K562 (cell line): ENCODE data around the gene RBKS. TPM values are rescaled to one million over a fixed set of nuclear protein-coding genes. Genes with fewer than 3 reads are reported as not detected.

Experiments
- ATAC-seq: fragments of 200-7000 bp; cut with Tn5 transposase; 3 replicates; pipeline ENCODE4 v1.9.1; 2020; ENCODE audit warnings: moderate library complexity
- BruUV-seq: library from RNA; stranded (reverse); fragments of 400-500 nt; replicated peaks from 2 replicates; lab custom pipeline; 2021; lab: Mats Ljungman, UMichigan
- CTCF ChIA-PET: fragments of 300-600 bp; formaldehyde crosslinking; extraction: SDS; loops from one replicate; lab custom pipeline; 2021; ENCODE audit warnings: low intra/inter-chr PET ratio; lab: Yijun Ruan, JAX
- POLR2A ChIA-PET: fragments of 300-600, 350-650 bp; sonication (Branson Sonifier 250); formaldehyde crosslinking; extraction: SDS; loops from one replicate; lab custom pipeline; 2021; ENCODE audit warnings: antibody characterized with exemption, inconsistent platforms; lab: Yijun Ruan, JAX
- DNase-seq, 4 experiments: peaks; one replicate each; pipeline versions ENCODE4 v3.0.0 to v3.0.0-alpha.2; 2011 to 2018; ENCODE audit warnings: low spot score in 3 of 4, mixed read lengths in 3 of 4; ENCODE audit errors: extremely low read depth in 1 of 4
- FAIRE-seq: peaks from 2 replicates; lab custom pipeline; 2011; peaks lifted over from hg19 to GRCh38; lab: Jason Lieb, UNC
- H2AFZ ChIP-seq: 2 replicates; pipeline ENCODE4 v1.6.0; 2011; ENCODE audit warnings: low read depth, low read length, control low read depth, inconsistent platforms
- H3K27ac ChIP-seq: fragments of 200-600 bp; 3 replicates; pipeline ENCODE4 v1.8.0; 2011; ENCODE audit warnings: low read depth, mild to moderate bottlenecking, control low read depth, inconsistent platforms, low read length, moderate library complexity, mixed read lengths; ENCODE audit errors: extremely low read depth
- H3K27me3 ChIP-seq, 2 experiments: fragments of 300-600 bp in 1 of 2; 2 replicates in 1 of 2; 3 replicates in 1 of 2; pipeline versions ENCODE4 v1.6.0 to v1.8.0; 2011; ENCODE audit warnings: inconsistent platforms in 2 of 2, low read length in 2 of 2, mild to moderate bottlenecking in 1 of 2, mixed read lengths in 1 of 2, moderate library complexity in 1 of 2; ENCODE audit not compliant: control insufficient read depth in 2 of 2, insufficient read depth in 2 of 2
- H3K36me3 ChIP-seq: fragments of 300-600 bp; 3 replicates; pipeline ENCODE4 v1.8.0; 2011; ENCODE audit warnings: mild to moderate bottlenecking, low read length, inconsistent platforms; ENCODE audit not compliant: control insufficient read depth, insufficient read depth
- H3K4me1 ChIP-seq, 2 experiments: fragments of 200-600 bp in 1 of 2; replicated peaks in 1 of 2; 2 replicates in 1 of 2; 3 replicates in 1 of 2; pipeline versions ENCODE4 v1.5.1 to v1.8.0; 2011; ENCODE audit warnings: inconsistent platforms in 2 of 2, low read length in 2 of 2, mild to moderate bottlenecking in 1 of 2, mixed read lengths in 1 of 2, moderate library complexity in 1 of 2; ENCODE audit not compliant: control insufficient read depth in 2 of 2, insufficient read depth in 2 of 2
- H3K4me2 ChIP-seq: 2 replicates; pipeline ENCODE4 v1.6.1; 2011; ENCODE audit warnings: low read length, control low read depth, inconsistent platforms, mixed read lengths; ENCODE audit not compliant: insufficient read depth
- H3K4me3 ChIP-seq: fragments of 200-600 bp; sonication (generic), shearing (Covaris generic); 2 replicates; pipeline ENCODE4 v1.5.1; 2016; ENCODE audit warnings: control low read depth, inconsistent platforms
- H3K79me2 ChIP-seq: fragments of 200-600 bp; 3 replicates; pipeline ENCODE4 v1.8.0; 2011; ENCODE audit warnings: low read length, inconsistent platforms; ENCODE audit not compliant: control insufficient read depth, insufficient read depth
- H3K9ac ChIP-seq, 2 experiments: 2 replicates each; pipeline versions ENCODE4 v1.6.0 to v1.6.1; 2011; ENCODE audit warnings: low read depth in 2 of 2, low read length in 2 of 2, control low read depth in 1 of 2, inconsistent platforms in 1 of 2, mild to moderate bottlenecking in 1 of 2, mixed read lengths in 1 of 2; ENCODE audit not compliant: insufficient read depth in 1 of 2
- H3K9me1 ChIP-seq: one replicate; pipeline ENCODE4 v1.6.0; 2011; ENCODE audit warnings: inconsistent platforms, mild to moderate bottlenecking, low read length, moderate library complexity; ENCODE audit not compliant: control insufficient read depth, insufficient read depth
- H3K9me3 ChIP-seq: replicated peaks from 2 replicates; pipeline ENCODE4 v1.5.1; 2011; ENCODE audit warnings: low read depth, low read length, inconsistent platforms; ENCODE audit not compliant: control insufficient read depth, insufficient read depth
- H4K20me1 ChIP-seq: replicated peaks from 2 replicates; pipeline ENCODE4 v1.6.1; 2011; ENCODE audit warnings: low read length, inconsistent platforms, mixed read lengths; ENCODE audit not compliant: control insufficient read depth, insufficient read depth
- BRF1 ChIP-seq: IDR thresholded peaks from 3 replicates; pipeline ENCODE4 v1.6.1; 2011; ENCODE audit warnings: borderline replicate concordance, mild to moderate bottlenecking; ENCODE audit not compliant: insufficient read length; ENCODE audit errors: extremely low read depth
- FOSL1 ChIP-seq: fragments of 200-800 bp; sonication (Bioruptor generic); conservative IDR thresholded peaks from 2 replicates; pipeline ENCODE4 v1.6.1; 2016; ENCODE audit warnings: missing genetic modification characterization, missing compliant biosample characterization
- JUND ChIP-seq, 2 experiments: IDR thresholded peaks; 2 replicates in 1 of 2; 3 replicates in 1 of 2; pipeline ENCODE4 v1.6.1; 2011; ENCODE audit warnings: borderline replicate concordance in 2 of 2, low read depth in 2 of 2, low read length in 2 of 2, improper control_type of control experiment in 1 of 2, missing biosample characterization in 1 of 2, missing genetic modification characterization in 1 of 2, missing genetic modification reagents in 1 of 2
- NONO ChIP-seq, 2 experiments: fragments of 200-400 bp in 1 of 2; fragments of 450-650 bp in 1 of 2; formaldehyde crosslinking in 1 of 2; IDR thresholded peaks; 2 replicates each; pipeline ENCODE4 v1.6.1; 2017; ENCODE audit warnings: low read depth in 2 of 2, mild to moderate bottlenecking in 2 of 2, moderate library complexity in 2 of 2, low read length in 1 of 2
- SREBF2 ChIP-seq: sonication (generic); formaldehyde crosslinking; IDR thresholded peaks from 2 replicates; pipeline ENCODE4 v1.4.0; 2020; ENCODE audit warnings: mild to moderate bottlenecking, missing genetic modification reagents
- STAT5A ChIP-seq: IDR thresholded peaks from 2 replicates; pipeline ENCODE4 v1.6.1; 2012; ENCODE audit warnings: low read length, inconsistent platforms, borderline replicate concordance
- ZNF695 ChIP-seq: fragments of 450-650 bp; formaldehyde crosslinking; IDR thresholded peaks from 2 replicates; pipeline ENCODE4 v1.4.0; 2020; ENCODE audit warnings: mild to moderate bottlenecking, moderate library complexity
- WGBS: fragments of 100-300 bp; shearing (Covaris generic); methylation state at CpG from one replicate; pipeline ENCODE4 v1.1.6; 2016; ENCODE audit warnings: low coverage, mixed read lengths; ENCODE audit not compliant: insufficient coverage; ENCODE audit errors: missing lambda C conversion rate; 5-methylcytosine and 5-hydroxymethylcytosine counted together
- in situ Hi-C: fragments of 300-500 bp; cut with MboI; formaldehyde crosslinking; loops from 4 replicates; pipeline ENCODE4 v1.15.0; 2018; ENCODE audit warnings: inconsistent platforms, mixed read lengths
- intact Hi-C: fragments of 100-400 bp; cut with micrococcal nuclease; formaldehyde crosslinking; loops from 2 replicates; pipeline ENCODE4 v1.14.2; 2022
- polyA plus RNA-seq, 8 experiments: library from polyadenylated mRNA; depleted of rRNA in 4 of 8; stranded (reverse) in 5 of 8; unstranded in 3 of 8; fragments of >200 nt; fragmentation: Nextera tagmentation in 2 of 8; fragmentation: Illumina TruSeq in 1 of 8; extraction: Ambion mirVana in 2 of 8; extraction: Trizol in 1 of 8; gene quantifications; 2 replicates each; pipeline versions ENCODE4 v1.2.1 to v1.2.3, GENCODE V29; 2011 to 2014; ENCODE audit warnings: inconsistent platforms in 1 of 8, missing spikeins in 1 of 8
- total RNA-seq, 7 experiments: library from RNA; depleted of rRNA in 6 of 7; stranded (reverse); fragments of >200 nt in 6 of 7; fragmentation: Illumina TruSeq in 2 of 7; extraction: Trizol in 2 of 7; gene quantifications; 2 replicates each; pipeline versions ENCODE4 v1.2.1 to v1.2.3, GENCODE V29; 2011 to 2021; ENCODE audit warnings: low replicate concordance in 1 of 7

Gene RBKS
- total and polyA plus RNA-seq, 9 of the 15 experiments (the other 6 are each of a cell fraction or from before 2014, with no cell fraction given): 0.06 to 0.39 (median 0.19) TPM

DNA sequence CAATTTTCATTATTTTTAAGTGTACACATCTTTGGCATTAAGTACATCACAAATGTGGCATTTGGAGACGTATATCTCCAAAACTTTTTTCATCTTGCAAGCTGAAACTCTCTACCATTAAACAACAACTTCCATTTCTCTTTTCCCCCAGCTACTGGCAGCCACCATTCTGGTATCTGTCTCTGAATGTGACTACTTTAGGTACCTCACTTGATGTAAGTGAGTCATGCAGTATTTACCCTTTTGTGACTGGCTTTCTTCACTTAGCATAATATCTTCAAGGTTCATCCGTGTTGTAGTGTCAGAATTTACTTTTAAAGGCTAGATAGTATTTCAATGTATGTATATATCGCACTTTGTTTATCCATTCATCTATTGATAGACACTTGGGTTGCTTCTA lies 17.4 kb upstream of the RBKS start:
- no peak for DNase-seq
- H2AFZ ChIP-seq: no peak overlapping the region
- H3K27me3 ChIP-seq: no peaks in the 10 kb centered on the region
- no peaks in the 10 kb centered on the region for H4K20me1 ChIP-seq
- no peaks in the 10 kb centered on the region; the same call in 2 of the 3 replicates for H3K79me2 ChIP-seq
- H3K4me1 ChIP-seq: no peaks in the 10 kb centered on the region; a peak in 1 of 5 replicates
- no peaks in the 10 kb centered on the region for H3K9me3 ChIP-seq
- in situ Hi-C loops (no loop called here), intact Hi-C loops (no loop called here)
- H3K36me3 ChIP-seq: no peaks in the 10 kb centered on the region
- no peak overlapping the region for H3K9ac ChIP-seq
- BruUV-seq: no TSS peak
- H3K4me2 ChIP-seq: no peak overlapping the region
- TF ChIP-seq BRF1: no peak
- TF ChIP-seq FOSL1 (tag): peak; percentile 28; the same call in 1 of the 2 replicates
- no peak for TF ChIP-seq SREBF2 (CRISPR knock-in tag)
- TF ChIP-seq ZNF695 (CRISPR knock-in tag): no peak
- no peak for TF ChIP-seq STAT5A
- TF ChIP-seq NONO (IDR thresholded peaks at IDR 0.05; ENCODE audit: low read depth in 2 of 2, low read length in 1 of 2): no peak
- TF ChIP-seq JUND (IDR thresholded peaks at IDR 0.05; ENCODE audit: borderline replicate concordance, low read depth, low read length): 0 out of 2 replicates have a peak, but pooled peaks have one; percentile 9
- TF ChIP-seq JUND (tag; IDR thresholded peaks at IDR 0.05; ENCODE audit: borderline replicate concordance, low read depth, low read length): no peak
- TF ChIP-seq, all 486 proteins: peak for 2
- WGBS: 21% methylated on average over 3 of the region's 3 CpGs
- H3K9me1 ChIP-seq: no peaks in the 10 kb centered on the region
- ChIA-PET CTCF (no interaction called here), POLR2A (interaction anchor here (1.0 kb wide), 1 partner anchor 9 kb away, joined by 3 read pairs; no protein-coding TSS in a partner anchor)
- FAIRE-seq (no peak), ATAC-seq (no peak)
- H3K4me3 ChIP-seq: no peak overlapping the region
- no peak overlapping the region for H3K27ac ChIP-seq
